Testis (tissue), 3 donors: ENCODE data around the gene MYL7. TPM values are rescaled to one million over a fixed set of nuclear protein-coding genes. Genes with fewer than 3 reads are reported as not detected.

ENCODE experiments used
- DNase-seq: peaks from one replicate; pipeline ENCODE4 v3.0.0-alpha.2; 2019
- H3K27ac ChIP-seq, 2 donors: fragments of 200-600 bp; sonication (generic); one replicate each; pipeline ENCODE4 v1.5.1; 2019
- H3K27me3 ChIP-seq: fragments of 200-600 bp; sonication (generic); one replicate; pipeline ENCODE4 v1.5.1; 2019
- H3K36me3 ChIP-seq: fragments of 200-600 bp; sonication (generic); one replicate; pipeline ENCODE4 v1.5.1; 2017; ENCODE audit warnings: low read depth; ENCODE audit errors: missing control alignments
- H3K4me1 ChIP-seq: fragments of 200-600 bp; sonication (generic); one replicate; pipeline ENCODE4 v1.5.1; 2019
- H3K4me3 ChIP-seq, 2 donors: fragments of 200-600 bp; sonication (generic); one replicate each; pipeline ENCODE4 v1.5.1; 2017 to 2019
- H3K9me3 ChIP-seq: fragments of 200-600 bp; sonication (generic); one replicate; pipeline ENCODE4 v1.5.1; 2017
- POLR2A ChIP-seq: fragments of 450-650 bp; IDR thresholded peaks from one replicate; pipeline ENCODE4 v1.6.1; 2017; ENCODE audit warnings: antibody characterized with exemption, mild to moderate bottlenecking, moderate library complexity
- WGBS, 2 donors: methylation state at CpG; one replicate each; pipeline ENCODE4 v1.1.5; 2018; 5-methylcytosine and 5-hydroxymethylcytosine counted together
- intact Hi-C: fragments of 100-400 bp; cut with DNase I; formaldehyde crosslinking; loops from one replicate; pipeline ENCODE4 v1.15.1; 2023; ENCODE audit warnings: low total_unique reads
- polyA plus RNA-seq: library from polyadenylated mRNA; stranded (reverse); fragments of 350-450 nt; fragmentation: Illumina TruSeq; extraction: RNeasy Lipid Tissue Mini Kit (QIAGEN cat#74804); gene quantifications from one replicate; pipeline ENCODE4 v1.2.3, GENCODE V29; 2014; ENCODE audit warnings: low read depth, low replicate concordance; ENCODE audit not compliant: insufficient read depth
- total RNA-seq, 2 donors: library from RNA; depleted of rRNA; stranded (reverse); fragments of >200 nt; gene quantifications; one replicate each; pipeline ENCODE4 v1.2.3, GENCODE V29; 2016
- TF ChIP-seq, protein P1 (sequence below), 3 experiments: fragments of 450-650 bp in 2 of 3; fragments of 200-600 bp in 1 of 3; sonication (generic) in 1 of 3; IDR thresholded peaks; one replicate each; pipeline ENCODE4 v1.5.1; 2016 to 2019; ENCODE audit warnings: antibody characterized with exemption in 3 of 3, mild to moderate bottlenecking in 2 of 3, moderate library complexity in 1 of 3

Gene MYL7
- total and polyA plus RNA-seq, 3 donors from 2014 or later: 1.5 to 1.7 TPM; not detected in 1

DNA sequence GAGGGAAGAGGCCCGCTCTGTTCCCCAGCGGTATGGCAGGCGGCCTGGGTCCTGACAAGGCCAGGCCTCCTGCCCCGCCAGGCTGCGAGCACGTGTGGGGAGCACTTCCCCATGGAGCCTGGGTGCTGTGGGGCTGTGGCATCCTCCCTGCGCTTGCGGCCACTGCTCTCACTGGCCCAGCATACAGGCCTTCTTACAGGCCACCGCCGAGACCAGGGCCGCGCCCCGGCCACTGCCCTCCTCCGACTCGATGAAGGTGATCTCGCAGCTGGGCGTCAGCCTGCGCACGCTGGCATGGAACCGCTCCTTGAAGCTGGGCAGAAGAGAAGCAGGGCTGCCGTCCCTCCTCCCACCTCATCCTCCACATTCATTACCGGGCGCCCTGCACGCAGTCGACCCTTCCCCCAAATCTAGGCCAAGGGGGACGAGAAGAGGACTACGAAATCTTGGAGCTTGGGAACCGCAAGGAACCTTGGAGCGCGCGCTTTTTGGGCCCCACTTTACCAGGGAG, 3.9 kb upstream of the MYL7 start:
- no peak for TF ChIP-seq POLR2A
- TF ChIP-seq, protein P1, sequence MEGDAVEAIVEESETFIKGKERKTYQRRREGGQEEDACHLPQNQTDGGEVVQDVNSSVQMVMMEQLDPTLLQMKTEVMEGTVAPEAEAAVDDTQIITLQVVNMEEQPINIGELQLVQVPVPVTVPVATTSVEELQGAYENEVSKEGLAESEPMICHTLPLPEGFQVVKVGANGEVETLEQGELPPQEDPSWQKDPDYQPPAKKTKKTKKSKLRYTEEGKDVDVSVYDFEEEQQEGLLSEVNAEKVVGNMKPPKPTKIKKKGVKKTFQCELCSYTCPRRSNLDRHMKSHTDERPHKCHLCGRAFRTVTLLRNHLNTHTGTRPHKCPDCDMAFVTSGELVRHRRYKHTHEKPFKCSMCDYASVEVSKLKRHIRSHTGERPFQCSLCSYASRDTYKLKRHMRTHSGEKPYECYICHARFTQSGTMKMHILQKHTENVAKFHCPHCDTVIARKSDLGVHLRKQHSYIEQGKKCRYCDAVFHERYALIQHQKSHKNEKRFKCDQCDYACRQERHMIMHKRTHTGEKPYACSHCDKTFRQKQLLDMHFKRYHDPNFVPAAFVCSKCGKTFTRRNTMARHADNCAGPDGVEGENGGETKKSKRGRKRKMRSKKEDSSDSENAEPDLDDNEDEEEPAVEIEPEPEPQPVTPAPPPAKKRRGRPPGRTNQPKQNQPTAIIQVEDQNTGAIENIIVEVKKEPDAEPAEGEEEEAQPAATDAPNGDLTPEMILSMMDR (IDR thresholded peaks at IDR 0.05): no peak
- intact Hi-C loops: no loop called here
- 53 to 65% methylated on average over 13 to 31 of the region's 31 CpGs for WGBS, 2 donors
- H3K4me3 ChIP-seq: peak overlapping the region in 1 of 2 donors; percentile 51
- no peak for DNase-seq
- no peaks in the 10 kb centered on the region for H3K27me3 ChIP-seq
- no peak overlapping the region for H3K27ac ChIP-seq
- H3K9me3 ChIP-seq: no peaks in the 10 kb centered on the region
- H3K36me3 ChIP-seq: no peaks in the 10 kb centered on the region
- H3K4me1 ChIP-seq: peaks cover 5% of the 10 kb centered on the region

DNA sequence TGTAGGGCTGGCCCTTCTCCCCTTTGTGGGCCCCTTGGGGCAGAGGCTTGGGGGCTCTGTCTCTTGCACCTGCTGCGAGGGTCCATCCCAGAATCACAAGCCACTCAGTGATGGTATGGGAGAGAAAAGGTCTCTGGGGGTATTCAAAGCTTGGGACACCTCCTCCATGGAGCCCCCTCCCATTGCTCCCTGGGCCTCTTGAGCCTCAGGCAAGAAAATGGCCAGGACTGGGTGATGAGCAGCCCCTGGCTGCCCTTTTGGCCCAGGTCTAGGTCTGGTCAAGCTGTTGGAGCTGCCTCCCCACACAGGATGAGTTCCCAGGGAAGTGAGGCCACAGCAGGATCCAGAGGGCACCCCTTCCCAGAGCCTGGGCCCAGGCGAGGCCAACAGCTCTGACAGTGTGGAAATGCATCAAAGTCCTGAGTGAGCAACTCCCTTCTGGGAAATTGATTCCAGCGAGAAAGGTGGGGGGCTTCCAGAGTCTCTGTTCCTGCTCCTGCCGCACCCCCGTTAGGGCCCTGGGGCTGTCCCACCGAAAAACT, 3.4 kb upstream of the MYL7 start:
- H3K4me3 ChIP-seq: no peak overlapping the region
- no peak overlapping the region for H3K27ac ChIP-seq
- WGBS, 2 donors: 65 to 69% methylated on average over 6 of the region's 6 CpGs
- peaks cover 5% of the 10 kb centered on the region for H3K4me1 ChIP-seq
- H3K27me3 ChIP-seq: no peaks in the 10 kb centered on the region
- no peaks in the 10 kb centered on the region for H3K36me3 ChIP-seq
- no peaks in the 10 kb centered on the region for H3K9me3 ChIP-seq
- no peak for DNase-seq
- TF ChIP-seq, protein P1 (IDR thresholded peaks at IDR 0.05): no peak
- TF ChIP-seq POLR2A: no peak
- intact Hi-C loops: no loop called here

DNA sequence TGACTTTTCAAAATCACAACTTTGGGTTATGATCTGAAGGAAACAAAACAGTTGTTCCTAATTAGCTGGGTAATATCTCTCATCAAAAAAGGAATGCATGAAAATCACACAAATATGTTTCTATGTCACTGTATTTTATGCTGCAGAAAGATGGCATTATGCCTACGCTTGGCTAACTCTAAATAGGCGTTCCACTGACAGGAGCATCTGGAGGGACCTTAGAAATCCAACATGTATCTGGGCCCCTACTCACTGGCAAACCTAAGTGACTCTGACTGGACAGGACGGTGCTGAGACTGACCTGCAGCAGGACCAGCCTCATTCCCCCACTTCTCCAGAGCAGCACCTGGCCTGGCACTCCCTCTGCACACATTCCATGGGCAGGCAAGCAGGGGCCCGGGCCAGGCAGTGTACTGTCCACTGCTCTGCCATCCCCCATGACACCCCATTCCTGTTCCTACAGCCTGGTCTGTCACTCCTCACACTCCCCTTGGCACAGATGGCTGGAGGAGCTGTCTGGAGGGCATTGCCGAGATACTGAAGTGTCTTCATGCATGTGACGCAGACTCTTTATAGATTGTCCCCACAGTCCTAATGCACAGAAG, 2.6 kb upstream of the MYL7 start:
- TF ChIP-seq, protein P1 (IDR thresholded peaks at IDR 0.05): no peak
- TF ChIP-seq POLR2A: no peak
- Histone ChIP-seq H3K4me3 (no peak overlapping the region), H3K9me3 (no peaks in the 10 kb centered on the region), H3K27me3 (no peaks in the 10 kb centered on the region), H3K4me1 (peaks cover 5% of the 10 kb centered on the region), H3K27ac (no peak overlapping the region), H3K36me3 (no peaks in the 10 kb centered on the region)
- WGBS, 2 donors: 84% methylated on average over 6 of the region's 6 CpGs
- intact Hi-C loops: no loop called here
- no peak for DNase-seq

DNA sequence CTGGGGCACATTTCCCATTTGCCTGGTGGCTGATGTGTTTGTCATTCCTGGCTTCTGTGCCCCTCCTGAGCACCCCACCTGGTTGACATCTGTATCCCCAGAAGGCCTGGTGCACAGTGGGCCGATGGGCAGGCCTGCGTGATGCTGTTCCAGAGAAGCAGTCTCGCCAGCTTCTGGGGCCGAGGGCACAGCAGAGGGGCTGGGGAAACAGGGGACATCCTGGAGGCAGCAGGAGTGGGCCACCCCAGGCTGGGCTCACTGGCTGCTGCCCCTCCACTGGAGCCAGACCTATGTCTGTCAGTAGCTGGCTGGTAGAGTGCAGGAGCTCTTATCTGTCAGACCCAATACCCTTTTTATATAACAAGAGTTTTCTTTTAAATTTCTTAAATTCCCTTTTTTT, 896 bp upstream of the MYL7 start:
- H3K27ac ChIP-seq: no peak overlapping the region
- no peak overlapping the region for H3K4me3 ChIP-seq
- H3K36me3 ChIP-seq: no peaks in the 10 kb centered on the region
- WGBS, 2 donors: 83 to 95% methylated on average over 1 to 4 of the region's 4 CpGs
- TF ChIP-seq, protein P1 (IDR thresholded peaks at IDR 0.05): no peak
- no peak for TF ChIP-seq POLR2A
- H3K27me3 ChIP-seq: no peaks in the 10 kb centered on the region
- intact Hi-C loops: no loop called here
- H3K9me3 ChIP-seq: no peaks in the 10 kb centered on the region
- DNase-seq: no peak
- peaks cover 5% of the 10 kb centered on the region for H3K4me1 ChIP-seq

DNA sequence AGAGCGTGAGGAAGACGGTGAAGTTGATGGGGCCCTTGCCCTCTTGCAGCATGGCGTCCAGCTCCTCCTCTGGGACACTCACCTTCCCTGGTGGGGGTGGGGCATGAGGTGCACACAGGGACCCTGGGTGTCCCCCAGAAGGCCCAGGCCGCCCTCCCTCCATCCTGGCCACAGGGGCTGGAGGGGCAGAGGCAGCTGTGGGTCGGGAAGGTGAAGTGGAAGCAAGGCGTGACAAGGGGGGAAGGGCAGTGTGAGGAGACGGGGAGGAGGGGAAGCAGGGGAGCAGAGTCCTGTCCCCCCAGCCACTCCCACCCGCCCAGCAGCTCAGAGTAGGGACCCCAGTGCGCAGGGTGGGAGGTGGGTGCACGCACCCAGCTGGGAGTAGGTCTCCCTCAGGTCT, 791 bp downstream of the MYL7 start:
- Histone ChIP-seq H3K27ac (no peak overlapping the region), H3K36me3 (no peaks in the 10 kb centered on the region), H3K4me1 (no peaks in the 10 kb centered on the region), H3K4me3 (no peak overlapping the region), H3K27me3 (no peaks in the 10 kb centered on the region), H3K9me3 (no peaks in the 10 kb centered on the region)
- intact Hi-C loops: no loop called here
- 91 to 96% methylated on average over 7 to 10 of the region's 10 CpGs for WGBS, 2 donors
- no peak for DNase-seq
- TF ChIP-seq, protein P1 (IDR thresholded peaks at IDR 0.05): no peak
